ENCODE data around the gene MOGAT3. TPM values are rescaled to one million over a fixed set of nuclear protein-coding genes. Genes with fewer than 3 reads are reported as not detected.

MOGAT3 gene
- total and polyA plus RNA-seq, 2 of the 4 experiments (the other 2 are of a cell fraction) = not detected

DNA sequence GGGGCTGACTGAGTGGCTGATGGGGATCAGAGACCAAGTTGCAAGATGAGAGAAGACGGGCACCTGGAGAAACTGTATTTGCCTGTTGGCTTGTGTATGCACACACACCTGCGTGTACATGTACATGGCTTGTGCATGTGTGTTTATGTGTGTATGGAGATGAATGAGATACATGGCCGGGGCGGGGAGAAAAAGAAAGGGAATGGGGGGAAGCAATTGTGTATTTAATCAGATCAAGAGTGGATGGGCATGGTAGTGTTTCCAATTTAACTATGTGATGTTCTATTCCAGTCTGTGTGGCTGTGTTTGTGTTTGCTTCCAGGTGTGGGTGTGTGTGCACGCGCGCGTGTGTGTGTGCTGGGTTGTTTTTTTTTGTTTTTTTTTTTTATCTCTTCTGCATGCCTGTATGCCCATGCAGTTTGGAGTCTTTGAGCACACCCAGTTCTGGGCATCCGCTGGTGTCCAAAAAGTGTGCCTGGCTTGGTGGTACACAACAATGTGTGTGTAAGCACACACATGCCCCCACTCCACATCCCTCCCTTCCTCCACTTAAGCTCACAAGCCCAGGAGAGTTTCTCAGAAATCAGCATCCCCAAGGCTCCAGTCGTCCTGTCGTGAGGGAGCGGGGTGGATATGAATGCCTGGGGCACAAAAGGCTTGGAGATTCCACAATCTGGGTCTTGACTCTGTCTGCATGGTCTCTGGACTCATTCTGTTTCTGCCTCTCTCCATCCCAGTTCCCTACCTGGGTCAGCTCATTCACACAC is 33.0 kb downstream of the MOGAT3 start:
- H2AFZ ChIP-seq (replicated peaks; ENCODE audit: low read length, poor library complexity) = no peak overlapping the region
- H4K8ac ChIP-seq (ENCODE audit: low read depth in 2 of 2, low read length in 2 of 2) = no peak overlapping the region
- peaks cover 22% of the 10 kb centered on the region for H3K4me1 ChIP-seq (ENCODE audit: control insufficient read depth, insufficient read depth, low read length)
- H4K91ac ChIP-seq (ENCODE audit: insufficient read depth, low read depth, low read length) = no peak overlapping the region
- intact Hi-C loops (cut with micrococcal nuclease) = no loop called here
- no peak overlapping the region for H3K9ac ChIP-seq (ENCODE audit: low read depth, low read length)
- no peak overlapping the region for H3K27ac ChIP-seq (ENCODE audit: insufficient read depth, low read length)
- ATAC-seq (ENCODE audit: low read depth) (no peak), DNase-seq (no peak)
- H2BK20ac ChIP-seq (ENCODE audit: low read depth, low read length) = no peak overlapping the region; the same call in 1 of the 2 replicates
- no peak overlapping the region for H3K14ac ChIP-seq (replicated peaks; ENCODE audit: low read depth, low read length)
- CTCF ChIA-PET = interaction anchor here (1.0 kb wide), 1 partner anchor 24 kb away, joined by 8 read pairs; no protein-coding TSS in a partner anchor
- no peak overlapping the region for H3K56ac ChIP-seq (ENCODE audit: extremely low read depth, insufficient read depth, low read length)
- no peak overlapping the region; the same call in 1 of the 2 replicates for H3K4ac ChIP-seq (ENCODE audit: low read depth, low read length)
- BruUV-seq (replicated peaks) = no TSS peak
- H3K9me1 ChIP-seq (ENCODE audit: insufficient read depth, low read length) = peaks cover 14% of the 10 kb centered on the region
- H2BK5ac ChIP-seq (ENCODE audit: low read depth, low read length, poor library complexity, severe bottlenecking) = no peak overlapping the region
- H4K20me1 ChIP-seq (ENCODE audit: insufficient read depth, low read length) = peaks cover 14% of the 10 kb centered on the region; the same call in 1 of the 2 replicates
- H3K9me3 ChIP-seq (ENCODE audit: control insufficient read depth, insufficient read depth, low read length) = no peaks in the 10 kb centered on the region
- H2AK5ac ChIP-seq (ENCODE audit: low read depth, low read length) = no peak overlapping the region
- no peak overlapping the region for H2BK120ac ChIP-seq (ENCODE audit: low read depth, low read length)
- no peak overlapping the region for H2AK9ac ChIP-seq (replicated peaks; ENCODE audit: low read depth, low read length, poor library complexity)
- peaks cover 54% of the 10 kb centered on the region for H3K27me3 ChIP-seq (ENCODE audit: control insufficient read depth, insufficient read depth, low read length)
- 0 out of 2 replicates have a peak overlapping the region, but pooled peaks have one; percentile 36 for H3K23ac ChIP-seq (ENCODE audit: low read depth, low read length)
- H3K4me3 ChIP-seq (ENCODE audit: insufficient read depth, low read depth, low read length) = no peak overlapping the region
- WGBS, 2 experiments (ENCODE audit: extremely low coverage in 2 of 2, insufficient read length in 1 of 2) = 0% methylated on average over 2 of the region's 12 CpGs; no CpG with 5 or more reads in 1 of the 2 experiments
- H4K5ac ChIP-seq (ENCODE audit: low read depth, low read length) = no peak overlapping the region
- peak overlapping the region; percentile 35; the same call in 1 of the 2 replicates for H3K4me2 ChIP-seq (ENCODE audit: low read depth, low read length)
- H3K36me3 ChIP-seq (ENCODE audit: control insufficient read depth, insufficient read depth, low read length) = no peaks in the 10 kb centered on the region
- H2BK15ac ChIP-seq (ENCODE audit: low read depth, low read length) = no peak overlapping the region
- no peak overlapping the region for H3K18ac ChIP-seq (ENCODE audit: low read depth, low read length)
- peaks cover 0 to 3% of the 10 kb centered on the region in 2 experiments; a peak in 1 of 4 replicates for H3K79me1 ChIP-seq (ENCODE audit: low read depth in 1 of 2, low read length in 2 of 2)
- POLR2A ChIA-PET (ENCODE audit: unreplicated experiment) = no interaction called here
- in situ Hi-C loops (cut with MboI; ENCODE audit: low sequenced_read_pairs) = no loop called here
- dilution Hi-C loops (cut with HindIII; ENCODE audit: low sequenced_read_pairs, unreplicated experiment) = no loop called here
- TF ChIP-seq NFE2L2 (IDR thresholded peaks at IDR 0.05; ENCODE audit: low read depth, low read length) = no peak
- no peak for TF ChIP-seq MAFK (IDR thresholded peaks at IDR 0.05; ENCODE audit: low read depth, low read length)
- TF ChIP-seq, protein P1, sequence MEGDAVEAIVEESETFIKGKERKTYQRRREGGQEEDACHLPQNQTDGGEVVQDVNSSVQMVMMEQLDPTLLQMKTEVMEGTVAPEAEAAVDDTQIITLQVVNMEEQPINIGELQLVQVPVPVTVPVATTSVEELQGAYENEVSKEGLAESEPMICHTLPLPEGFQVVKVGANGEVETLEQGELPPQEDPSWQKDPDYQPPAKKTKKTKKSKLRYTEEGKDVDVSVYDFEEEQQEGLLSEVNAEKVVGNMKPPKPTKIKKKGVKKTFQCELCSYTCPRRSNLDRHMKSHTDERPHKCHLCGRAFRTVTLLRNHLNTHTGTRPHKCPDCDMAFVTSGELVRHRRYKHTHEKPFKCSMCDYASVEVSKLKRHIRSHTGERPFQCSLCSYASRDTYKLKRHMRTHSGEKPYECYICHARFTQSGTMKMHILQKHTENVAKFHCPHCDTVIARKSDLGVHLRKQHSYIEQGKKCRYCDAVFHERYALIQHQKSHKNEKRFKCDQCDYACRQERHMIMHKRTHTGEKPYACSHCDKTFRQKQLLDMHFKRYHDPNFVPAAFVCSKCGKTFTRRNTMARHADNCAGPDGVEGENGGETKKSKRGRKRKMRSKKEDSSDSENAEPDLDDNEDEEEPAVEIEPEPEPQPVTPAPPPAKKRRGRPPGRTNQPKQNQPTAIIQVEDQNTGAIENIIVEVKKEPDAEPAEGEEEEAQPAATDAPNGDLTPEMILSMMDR (conservative IDR thresholded peaks at IDR 0.05; ENCODE audit: low read depth, low read length) = no peak
- TF ChIP-seq RFX5 (IDR thresholded peaks at IDR 0.05; ENCODE audit: low read depth, low read length) = no peak
- no peak for TF ChIP-seq MAZ (IDR thresholded peaks at IDR 0.05; ENCODE audit: borderline replicate concordance, low read depth, low read length)
- no peak for TF ChIP-seq RCOR1 (IDR thresholded peaks at IDR 0.05; ENCODE audit: insufficient replicate concordance, low read length)
- TF ChIP-seq, protein P2, sequence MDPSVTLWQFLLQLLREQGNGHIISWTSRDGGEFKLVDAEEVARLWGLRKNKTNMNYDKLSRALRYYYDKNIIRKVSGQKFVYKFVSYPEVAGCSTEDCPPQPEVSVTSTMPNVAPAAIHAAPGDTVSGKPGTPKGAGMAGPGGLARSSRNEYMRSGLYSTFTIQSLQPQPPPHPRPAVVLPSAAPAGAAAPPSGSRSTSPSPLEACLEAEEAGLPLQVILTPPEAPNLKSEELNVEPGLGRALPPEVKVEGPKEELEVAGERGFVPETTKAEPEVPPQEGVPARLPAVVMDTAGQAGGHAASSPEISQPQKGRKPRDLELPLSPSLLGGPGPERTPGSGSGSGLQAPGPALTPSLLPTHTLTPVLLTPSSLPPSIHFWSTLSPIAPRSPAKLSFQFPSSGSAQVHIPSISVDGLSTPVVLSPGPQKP (IDR thresholded peaks at IDR 0.05; ENCODE audit: borderline replicate concordance, low read depth, low read length) = no peak
- no peak for TF ChIP-seq USF2 (IDR thresholded peaks at IDR 0.05; ENCODE audit: low read depth, low read length)
- TF ChIP-seq FOS (IDR thresholded peaks at IDR 0.05; ENCODE audit: low read depth, low read length) = no peak
- TF ChIP-seq SMC3 (IDR thresholded peaks at IDR 0.05; ENCODE audit: low read depth, low read length) = no peak
- no peak for TF ChIP-seq RAD21 (IDR thresholded peaks at IDR 0.05; ENCODE audit: low read length)
- no peak for TF ChIP-seq BHLHE40 (IDR thresholded peaks at IDR 0.05; ENCODE audit: low read depth, low read length)
- no peak for TF ChIP-seq POLR2A (IDR thresholded peaks at IDR 0.05; ENCODE audit: low read depth, low read length)
- no peak for TF ChIP-seq MXI1 (IDR thresholded peaks at IDR 0.05; ENCODE audit: borderline replicate concordance, low read depth, low read length)
- TF ChIP-seq CHD1 (IDR thresholded peaks at IDR 0.05; ENCODE audit: low read depth, low read length) = no peak

Data from IMR-90 (cell line).